HepG2 (cell line): Measurements from ENCODE around the gene KAT2A. TPM values are rescaled to one million over a fixed set of nuclear protein-coding genes. Genes with fewer than 3 reads are reported as not detected.

ENCODE experiments used
- ATM ChIP-seq: fragments of 450-650 bp; IDR thresholded peaks from 2 replicates; pipeline ENCODE4 v1.7.1; 2017; ENCODE audit warnings: mild to moderate bottlenecking, borderline replicate concordance
- GABPB1 ChIP-seq: IDR thresholded peaks from 2 replicates; pipeline ENCODE4 v1.6.1; 2016; ENCODE audit warnings: mild to moderate bottlenecking, missing genetic modification reagents, moderate library complexity, missing compliant biosample characterization
- HMGXB4 ChIP-seq, 2 experiments: sonication (generic) in 1 of 2; formaldehyde crosslinking in 1 of 2; IDR thresholded peaks; 2 replicates each; pipeline versions ENCODE4 v1.4.0 to v1.6.1; 2018 to 2020; ENCODE audit warnings: missing genetic modification reagents in 2 of 2, borderline replicate concordance in 1 of 2, low read depth in 1 of 2, mild to moderate bottlenecking in 1 of 2, missing biosample characterization in 1 of 2
- MXI1 ChIP-seq: IDR thresholded peaks from 3 replicates; pipeline ENCODE4 v1.6.1; 2012; ENCODE audit warnings: low read depth, low read length, inconsistent platforms, borderline replicate concordance
- MYC ChIP-seq: sonication (generic); formaldehyde crosslinking; IDR thresholded peaks from 2 replicates; pipeline ENCODE4 v1.9.0; 2021; ENCODE audit warnings: missing genetic modification reagents, borderline replicate concordance
- NKX3-1 ChIP-seq: sonication (generic); formaldehyde crosslinking; IDR thresholded peaks from 2 replicates; pipeline ENCODE4 v1.5.0; 2020; ENCODE audit warnings: missing genetic modification reagents
- RELA ChIP-seq: sonication (generic); formaldehyde crosslinking; IDR thresholded peaks from 2 replicates; pipeline ENCODE4 v1.4.0; 2020; ENCODE audit warnings: missing genetic modification reagents
- THAP11 ChIP-seq: IDR thresholded peaks from 2 replicates; pipeline ENCODE4 v1.6.1; 2016; ENCODE audit warnings: missing biosample characterization, missing genetic modification reagents
- ZFY ChIP-seq: sonication (generic); formaldehyde crosslinking; IDR thresholded peaks from 2 replicates; pipeline ENCODE4 v1.4.0; 2020; ENCODE audit warnings: missing genetic modification reagents
- ZIK1 ChIP-seq: sonication (generic); formaldehyde crosslinking; IDR thresholded peaks from 2 replicates; pipeline ENCODE4 v1.5.0; 2020; ENCODE audit warnings: mild to moderate bottlenecking, low read depth, missing genetic modification reagents, borderline replicate concordance
- ZKSCAN5 ChIP-seq: sonication (generic); formaldehyde crosslinking; IDR thresholded peaks from 2 replicates; pipeline ENCODE4 v1.5.1; 2020; ENCODE audit warnings: mild to moderate bottlenecking, missing genetic modification reagents
- ZNF687 ChIP-seq: sonication (generic); formaldehyde crosslinking; IDR thresholded peaks from 2 replicates; pipeline ENCODE4 v1.5.1; 2020; ENCODE audit warnings: mild to moderate bottlenecking, missing genetic modification reagents, moderate library complexity
- ZNF839 ChIP-seq: sonication (generic); formaldehyde crosslinking; IDR thresholded peaks from 2 replicates; pipeline ENCODE4 v1.4.0; 2020; ENCODE audit warnings: missing genetic modification reagents, mild to moderate bottlenecking, borderline replicate concordance
- ZNF879 ChIP-seq: sonication (generic); formaldehyde crosslinking; IDR thresholded peaks from 2 replicates; pipeline ENCODE4 v1.8.1; 2023; ENCODE audit warnings: missing genetic modification reagents
- polyA plus RNA-seq, 8 experiments: library from polyadenylated mRNA; depleted of rRNA in 3 of 8; stranded (reverse) in 7 of 8; unstranded in 1 of 8; fragments of >200 nt; fragmentation: Illumina TruSeq in 4 of 8; extraction: Trizol in 4 of 8; gene quantifications; 2 replicates each; pipeline versions ENCODE4 v1.2.1 to v1.2.3, GENCODE V29; 2011 to 2016; ENCODE audit warnings: low read depth in 4 of 8, missing spikeins in 1 of 8, mixed read lengths in 1 of 8; ENCODE audit not compliant: insufficient read depth in 1 of 8
- total RNA-seq, 5 experiments: library from RNA; depleted of rRNA; stranded (reverse); fragments of >200 nt; fragmentation: Illumina TruSeq; extraction: Trizol; gene quantifications; 2 replicates each; pipeline ENCODE4 v1.2.3, GENCODE V29; 2016; ENCODE audit warnings: low read depth in 1 of 5
- TF ChIP-seq, protein P1 (sequence below): sonication (generic); formaldehyde crosslinking; IDR thresholded peaks from 2 replicates; pipeline ENCODE4 v1.8.1; 2022; ENCODE audit warnings: low read depth, mild to moderate bottlenecking, missing genetic modification reagents
- TF ChIP-seq, protein P2 (sequence below): sonication (generic); formaldehyde crosslinking; IDR thresholded peaks from 2 replicates; pipeline ENCODE4 v1.8.0; 2022; ENCODE audit warnings: missing genetic modification reagents, mild to moderate bottlenecking, borderline replicate concordance

KAT2A gene
- total and polyA plus RNA-seq, 2 of the 13 experiments (the other 11 are each of a cell fraction or from before 2014, with no cell fraction given): 29.1 to 90.4 TPM

DNA sequence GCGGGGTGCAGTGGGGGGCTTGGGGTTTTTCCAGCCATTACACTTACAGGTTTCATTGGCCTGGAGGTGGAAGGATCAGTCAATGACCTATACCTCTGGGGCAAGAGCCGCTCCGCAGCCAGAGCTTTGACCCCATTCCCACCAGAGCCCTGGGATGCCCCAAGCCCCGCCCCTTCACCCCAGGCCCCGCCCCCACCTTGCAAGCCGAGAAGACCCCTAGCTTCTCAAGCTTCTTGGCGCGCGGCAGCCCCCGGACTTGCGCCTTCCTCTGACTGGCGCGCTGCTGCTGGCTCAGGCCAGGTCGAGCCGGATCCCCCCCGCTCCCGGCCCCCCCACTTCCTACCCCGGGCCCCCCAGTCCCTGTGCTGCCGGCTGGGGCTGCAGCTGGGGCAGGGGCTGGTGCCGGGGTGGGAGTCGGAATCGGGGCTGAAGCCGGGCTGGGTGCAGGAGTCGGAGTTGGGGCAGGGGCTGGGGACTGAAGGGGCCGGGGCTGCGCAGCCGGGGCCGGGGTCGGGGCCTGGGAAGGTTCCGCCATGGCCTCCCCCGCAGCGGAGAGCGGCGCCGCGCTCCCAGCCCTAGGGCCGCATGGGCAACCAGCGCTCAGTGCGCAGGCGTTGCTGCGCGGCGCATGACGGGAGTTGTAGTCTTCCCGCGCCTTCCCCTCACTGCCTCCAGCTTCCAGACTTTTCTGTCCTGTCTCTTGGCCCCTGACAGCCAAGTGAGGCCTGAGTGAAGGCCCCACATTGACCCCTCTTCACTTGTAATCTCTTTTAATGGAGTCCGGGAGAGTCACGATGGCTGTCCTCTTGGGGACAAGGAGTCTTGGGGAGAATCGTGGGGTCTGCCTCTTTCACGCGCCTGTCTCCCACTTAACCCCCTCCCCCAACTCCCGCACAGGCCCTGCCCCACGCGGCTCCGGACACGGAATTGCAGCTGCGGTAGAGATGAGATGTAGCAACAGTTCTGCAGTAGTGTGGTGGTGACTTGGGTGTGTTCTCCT, at the start of gene KAT2A (continued):
- TF ChIP-seq HMGXB4 (CRISPR knock-in tag; IDR thresholded peaks at IDR 0.05; ENCODE audit: borderline replicate concordance in 1 of 2, low read depth in 1 of 2) (peak; percentile 44 to 59; a peak in 3 of 4 replicates), NKX3-1 (CRISPR knock-in tag) (0 out of 2 replicates have a peak, but pooled peaks have one; percentile 38), GABPB1 (CRISPR knock-in tag) (peak; percentile 88), ATM (no peak), RELA (CRISPR knock-in tag) (peak; percentile 81; the same call in 1 of the 2 replicates), ZKSCAN5 (CRISPR knock-in tag) (0 out of 2 replicates have a peak, but pooled peaks have one; percentile 24), ZNF687 (CRISPR knock-in tag) (peak; percentile 87), MXI1 (peak; percentile 96; the same call in 2 of the 3 replicates), ZNF879 (CRISPR knock-in tag) (no peak), ZIK1 (CRISPR knock-in tag) (0 out of 2 replicates have a peak, but pooled peaks have one; percentile 73), THAP11 (CRISPR knock-in tag) (peak; percentile 99), MYC (CRISPR knock-in tag) (peak; percentile 100), ZFY (peak; percentile 99), ZNF839 (CRISPR knock-in tag) (no peak)
- TF ChIP-seq, protein P1, sequence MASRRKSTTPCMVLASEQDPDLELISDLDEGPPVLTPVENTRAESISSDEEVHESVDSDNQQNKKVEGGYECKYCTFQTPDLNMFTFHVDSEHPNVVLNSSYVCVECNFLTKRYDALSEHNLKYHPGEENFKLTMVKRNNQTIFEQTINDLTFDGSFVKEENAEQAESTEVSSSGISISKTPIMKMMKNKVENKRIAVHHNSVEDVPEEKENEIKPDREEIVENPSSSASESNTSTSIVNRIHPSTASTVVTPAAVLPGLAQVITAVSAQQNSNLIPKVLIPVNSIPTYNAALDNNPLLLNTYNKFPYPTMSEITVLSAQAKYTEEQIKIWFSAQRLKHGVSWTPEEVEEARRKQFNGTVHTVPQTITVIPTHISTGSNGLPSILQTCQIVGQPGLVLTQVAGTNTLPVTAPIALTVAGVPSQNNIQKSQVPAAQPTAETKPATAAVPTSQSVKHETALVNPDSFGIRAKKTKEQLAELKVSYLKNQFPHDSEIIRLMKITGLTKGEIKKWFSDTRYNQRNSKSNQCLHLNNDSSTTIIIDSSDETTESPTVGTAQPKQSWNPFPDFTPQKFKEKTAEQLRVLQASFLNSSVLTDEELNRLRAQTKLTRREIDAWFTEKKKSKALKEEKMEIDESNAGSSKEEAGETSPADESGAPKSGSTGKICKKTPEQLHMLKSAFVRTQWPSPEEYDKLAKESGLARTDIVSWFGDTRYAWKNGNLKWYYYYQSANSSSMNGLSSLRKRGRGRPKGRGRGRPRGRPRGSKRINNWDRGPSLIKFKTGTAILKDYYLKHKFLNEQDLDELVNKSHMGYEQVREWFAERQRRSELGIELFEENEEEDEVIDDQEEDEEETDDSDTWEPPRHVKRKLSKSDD (CRISPR knock-in tag): peak; percentile 69; the same call in 1 of the 2 replicates
- TF ChIP-seq, protein P2, sequence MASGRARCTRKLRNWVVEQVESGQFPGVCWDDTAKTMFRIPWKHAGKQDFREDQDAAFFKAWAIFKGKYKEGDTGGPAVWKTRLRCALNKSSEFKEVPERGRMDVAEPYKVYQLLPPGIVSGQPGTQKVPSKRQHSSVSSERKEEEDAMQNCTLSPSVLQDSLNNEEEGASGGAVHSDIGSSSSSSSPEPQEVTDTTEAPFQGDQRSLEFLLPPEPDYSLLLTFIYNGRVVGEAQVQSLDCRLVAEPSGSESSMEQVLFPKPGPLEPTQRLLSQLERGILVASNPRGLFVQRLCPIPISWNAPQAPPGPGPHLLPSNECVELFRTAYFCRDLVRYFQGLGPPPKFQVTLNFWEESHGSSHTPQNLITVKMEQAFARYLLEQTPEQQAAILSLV (CRISPR knock-in tag): 0 out of 2 replicates have a peak, but pooled peaks have one; percentile 18
